ENCODE measurements around the gene BAIAP2L1. TPM values are rescaled to one million over a fixed set of nuclear protein-coding genes. Genes with fewer than 3 reads are reported as not detected.

Gene BAIAP2L1
- total and polyA plus RNA-seq, 2 donors from 2014 or later: 9.6 to 18.8 TPM

- Histone ChIP-seq H3K9ac (ENCODE audit: low read length in 3 of 3) (no peak overlapping the region), H3K9me3 (ENCODE audit: control insufficient read depth in 2 of 3, insufficient read depth in 1 of 3, low read length in 3 of 3) (no peaks in the 10 kb centered on the region), H3K36me3 (ENCODE audit: control insufficient read depth in 2 of 3, insufficient read depth in 3 of 3, low read length in 3 of 3) (peaks cover 0 to 25% (median 10%) of the 10 kb centered on the region in 3 donors), H3K27me3 (ENCODE audit: control insufficient read depth, insufficient read depth, low read length) (no peaks in the 10 kb centered on the region), H3K27ac (ENCODE audit: low read depth in 2 of 2, low read length in 2 of 2) (no peak overlapping the region), H3K4me1 (ENCODE audit: control insufficient read depth in 2 of 3, insufficient read depth in 2 of 3, low read depth in 1 of 3, low read length in 3 of 3) (peaks cover 0 to 5% (median 4%) of the 10 kb centered on the region in 3 donors), H3K4me3 (ENCODE audit: low read length in 3 of 3) (no peak overlapping the region)
- intact Hi-C loops (cut with DNase I): loop anchor here (10.0 kb wide), 1 partner anchor 110 kb away; the partner anchor contains the start of gene BAIAP2L1
- DNase-seq (no peak), FAIRE-seq (no peak)
- no peak for TF ChIP-seq CTCF (IDR thresholded peaks at IDR 0.05; ENCODE audit: borderline replicate concordance, extremely low read depth, insufficient read depth)
These were observed 106.6 kb downstream of the BAIAP2L1 start for GRCh38 chr7:98294326-98294725.

- no peaks in the 10 kb centered on the region for H3K27me3 ChIP-seq (ENCODE audit: control insufficient read depth, insufficient read depth, low read length)
- no peak for TF ChIP-seq CTCF (IDR thresholded peaks at IDR 0.05; ENCODE audit: borderline replicate concordance, extremely low read depth, insufficient read depth)
- no peak overlapping the region for H3K9ac ChIP-seq (ENCODE audit: low read length in 3 of 3)
- H3K27ac ChIP-seq (ENCODE audit: low read depth in 2 of 2, low read length in 2 of 2): no peak overlapping the region
- intact Hi-C loops (cut with DNase I): loop anchor here (10.0 kb wide), 1 partner anchor 111 kb away; the partner anchor contains the start of gene BAIAP2L1
- peaks cover 0 to 6% (median 6%) of the 10 kb centered on the region in 3 donors for H3K4me1 ChIP-seq (ENCODE audit: control insufficient read depth in 2 of 3, insufficient read depth in 2 of 3, low read depth in 1 of 3, low read length in 3 of 3)
- DNase-seq (no peak), FAIRE-seq (no peak)
- peaks cover 0 to 25% (median 10%) of the 10 kb centered on the region in 3 donors for H3K36me3 ChIP-seq (ENCODE audit: control insufficient read depth in 2 of 3, insufficient read depth in 3 of 3, low read length in 3 of 3)
- H3K4me3 ChIP-seq (ENCODE audit: low read length in 3 of 3): no peak overlapping the region
- H3K9me3 ChIP-seq (ENCODE audit: control insufficient read depth in 2 of 3, insufficient read depth in 1 of 3, low read length in 3 of 3): no peaks in the 10 kb centered on the region
These were observed 107.1 kb downstream of the BAIAP2L1 start for GRCh38 chr7:98293746-98294145.

GRCh38 chr7:98293265-98293664 lies 107.6 kb downstream of the BAIAP2L1 start:
- Histone ChIP-seq H3K36me3 (ENCODE audit: control insufficient read depth in 2 of 3, insufficient read depth in 3 of 3, low read length in 3 of 3) (peaks cover 0 to 28% (median 10%) of the 10 kb centered on the region in 3 donors), H3K9me3 (ENCODE audit: control insufficient read depth in 2 of 3, insufficient read depth in 1 of 3, low read length in 3 of 3) (no peaks in the 10 kb centered on the region), H3K9ac (ENCODE audit: low read length in 3 of 3) (no peak overlapping the region), H3K4me3 (ENCODE audit: low read length in 3 of 3) (no peak overlapping the region), H3K27me3 (ENCODE audit: control insufficient read depth, insufficient read depth, low read length) (no peaks in the 10 kb centered on the region), H3K4me1 (ENCODE audit: control insufficient read depth in 2 of 3, insufficient read depth in 2 of 3, low read depth in 1 of 3, low read length in 3 of 3) (peaks cover 0 to 8% (median 6%) of the 10 kb centered on the region in 3 donors), H3K27ac (ENCODE audit: low read depth in 2 of 2, low read length in 2 of 2) (no peak overlapping the region)
- TF ChIP-seq CTCF (IDR thresholded peaks at IDR 0.05; ENCODE audit: borderline replicate concordance, extremely low read depth, insufficient read depth): no peak
- intact Hi-C loops (cut with DNase I): loop anchor here (10.0 kb wide), 1 partner anchor 112 kb away; the partner anchor contains the start of gene BAIAP2L1
- no peak for DNase-seq
- no peak for FAIRE-seq

Data from kidney (tissue), 14 donors.